RWPE1 (cell line): ENCODE data around the gene ARIH1.

Experiments used
- CTCF ChIA-PET: fragments of 350-600 bp; sonication (Branson Sonifier 250); formaldehyde crosslinking; extraction: SDS; loops from one replicate; lab custom pipeline; 2021; lab: Yijun Ruan, JAX
- POLR2A ChIA-PET: fragments of 400-600 bp; formaldehyde crosslinking; extraction: SDS; loops from one replicate; lab custom pipeline; 2020; ENCODE audit warnings: antibody characterized with exemption; ENCODE audit not compliant: low non-redundant PET; lab: Yijun Ruan, JAX
- DNase-seq: peaks from one replicate; pipeline ENCODE4 v3.0.0; 2012; ENCODE audit warnings: low spot score
- H3K27ac ChIP-seq: fragments of 450-650 bp; 2 replicates; pipeline ENCODE4 v1.5.1; 2017
- TF ChIP-seq, protein P1 (sequence below): fragments of 450-650 bp; conservative IDR thresholded peaks from 2 replicates; pipeline ENCODE4 v1.5.1; 2017; ENCODE audit warnings: low read depth, mild to moderate bottlenecking

Gene ARIH1

DNA sequence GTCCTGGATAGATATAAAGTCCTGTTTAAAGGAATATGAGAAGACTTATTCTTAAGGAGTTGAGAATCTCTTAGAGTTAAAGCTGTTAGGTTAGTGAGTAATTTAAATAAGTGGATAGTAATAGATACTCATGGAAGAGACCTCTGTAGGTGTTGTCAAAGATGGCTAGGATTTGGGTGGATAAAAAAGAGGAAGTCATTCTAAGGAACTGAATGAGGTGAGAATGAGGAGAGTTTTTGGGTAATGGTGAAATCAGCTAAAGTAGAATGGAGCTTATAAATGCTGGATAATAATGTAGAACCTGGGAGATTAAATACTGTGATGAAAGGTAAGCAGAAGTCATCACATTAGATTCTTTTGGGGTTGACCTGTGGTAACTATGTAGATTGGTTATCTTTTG lies 8.1 kb downstream of the ARIH1 start:
- TF ChIP-seq, protein P1, sequence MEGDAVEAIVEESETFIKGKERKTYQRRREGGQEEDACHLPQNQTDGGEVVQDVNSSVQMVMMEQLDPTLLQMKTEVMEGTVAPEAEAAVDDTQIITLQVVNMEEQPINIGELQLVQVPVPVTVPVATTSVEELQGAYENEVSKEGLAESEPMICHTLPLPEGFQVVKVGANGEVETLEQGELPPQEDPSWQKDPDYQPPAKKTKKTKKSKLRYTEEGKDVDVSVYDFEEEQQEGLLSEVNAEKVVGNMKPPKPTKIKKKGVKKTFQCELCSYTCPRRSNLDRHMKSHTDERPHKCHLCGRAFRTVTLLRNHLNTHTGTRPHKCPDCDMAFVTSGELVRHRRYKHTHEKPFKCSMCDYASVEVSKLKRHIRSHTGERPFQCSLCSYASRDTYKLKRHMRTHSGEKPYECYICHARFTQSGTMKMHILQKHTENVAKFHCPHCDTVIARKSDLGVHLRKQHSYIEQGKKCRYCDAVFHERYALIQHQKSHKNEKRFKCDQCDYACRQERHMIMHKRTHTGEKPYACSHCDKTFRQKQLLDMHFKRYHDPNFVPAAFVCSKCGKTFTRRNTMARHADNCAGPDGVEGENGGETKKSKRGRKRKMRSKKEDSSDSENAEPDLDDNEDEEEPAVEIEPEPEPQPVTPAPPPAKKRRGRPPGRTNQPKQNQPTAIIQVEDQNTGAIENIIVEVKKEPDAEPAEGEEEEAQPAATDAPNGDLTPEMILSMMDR, result no peak
- H3K27ac ChIP-seq, result no peak overlapping the region
- POLR2A ChIA-PET, result no interaction called here
- no peak for DNase-seq
- CTCF ChIA-PET, result no interaction called here

DNA sequence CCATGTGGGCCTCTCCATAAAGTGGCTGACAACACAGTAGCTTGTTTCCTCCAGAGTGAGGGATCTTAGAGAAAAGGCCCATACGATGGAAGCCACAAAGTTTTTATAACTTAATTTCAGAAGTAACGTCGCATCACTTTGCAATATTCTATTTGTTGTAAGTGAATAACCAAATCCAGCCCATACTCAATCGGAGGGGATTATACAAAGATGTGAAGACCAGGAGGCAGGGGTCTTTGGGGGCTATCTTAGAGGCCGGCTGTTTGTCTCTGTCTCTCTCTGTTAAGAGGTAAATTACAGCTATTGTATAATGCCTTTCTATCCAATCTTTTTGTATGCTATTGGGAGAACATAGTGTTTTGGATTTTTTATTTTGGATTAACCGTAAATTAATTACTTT lies 9.1 kb downstream of the ARIH1 start:
- TF ChIP-seq, protein P1, result no peak
- no peak overlapping the region for H3K27ac ChIP-seq
- ChIA-PET POLR2A (no interaction called here), CTCF (interaction anchor here (0.7 kb wide), 1 partner anchor 144 kb away, joined by 7 read pairs; no protein-coding TSS in a partner anchor)
- no peak for DNase-seq

DNA sequence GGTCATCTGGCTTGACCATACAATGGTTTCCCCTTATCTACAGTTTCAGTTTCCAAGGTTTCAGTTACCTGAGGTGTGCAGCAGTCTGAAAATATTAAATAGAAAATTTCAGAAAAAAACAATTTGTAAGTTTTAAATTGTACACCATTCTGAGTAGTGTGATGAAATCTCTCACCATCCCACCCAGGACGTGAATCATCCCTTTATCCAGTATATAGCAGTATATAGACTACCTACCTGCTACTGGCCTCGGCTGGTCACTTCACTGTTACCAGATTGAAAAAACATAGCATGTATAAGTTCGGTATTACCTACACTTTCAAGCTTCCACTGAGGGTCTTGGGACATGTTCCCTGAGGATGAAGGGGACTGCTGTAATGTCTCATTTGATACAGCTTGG lies 12.0 kb downstream of the ARIH1 start:
- no peak overlapping the region for H3K27ac ChIP-seq
- ChIA-PET CTCF (interaction anchor here (0.6 to 0.7 kb wide), 3 partner anchors 22 to 144 kb away, joined by 3 to 4 read pairs (median 3); no protein-coding TSS in a partner anchor), POLR2A (no interaction called here)
- DNase-seq, result no peak
- TF ChIP-seq, protein P1, result no peak

DNA sequence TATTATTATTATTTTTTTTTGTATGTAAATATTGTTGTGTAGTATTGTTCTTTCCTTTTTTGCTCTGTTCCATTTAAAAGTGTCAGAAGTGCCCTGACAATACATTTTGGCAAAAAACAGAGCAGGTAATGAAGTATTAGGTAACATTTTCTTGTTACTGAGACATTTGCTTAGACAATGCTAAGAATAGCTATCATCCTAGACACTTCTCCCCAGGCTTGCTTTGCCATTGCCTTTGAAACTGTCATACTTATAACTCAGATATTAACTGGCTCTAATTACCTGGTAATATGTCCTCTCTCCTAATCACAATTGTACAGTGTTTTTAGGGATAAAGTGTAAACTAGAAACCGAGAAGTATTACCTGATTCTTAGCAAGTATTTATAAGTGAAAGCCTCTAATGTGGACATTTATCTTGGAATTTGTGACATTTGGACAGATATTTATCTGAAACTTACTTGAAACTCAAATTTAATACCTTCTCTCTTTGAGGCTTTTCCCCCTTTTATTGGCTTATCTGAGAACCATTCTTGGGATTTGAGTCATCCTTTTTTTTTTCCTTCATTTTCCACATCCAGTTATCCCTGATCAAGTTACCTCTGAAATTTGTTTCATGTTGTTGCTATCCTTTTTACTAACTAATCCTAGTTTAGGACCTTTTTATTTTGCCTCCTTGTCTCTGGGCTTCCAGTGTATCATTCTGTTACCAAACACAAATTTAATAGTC lies 13.1 kb downstream of the ARIH1 start:
- POLR2A ChIA-PET, result no interaction called here
- TF ChIP-seq, protein P1, result no peak
- CTCF ChIA-PET, result interaction anchor here (0.7 kb wide), 1 partner anchor 23 kb away, joined by 3 read pairs; no protein-coding TSS in a partner anchor
- H3K27ac ChIP-seq, result no peak overlapping the region
- DNase-seq, result no peak

DNA sequence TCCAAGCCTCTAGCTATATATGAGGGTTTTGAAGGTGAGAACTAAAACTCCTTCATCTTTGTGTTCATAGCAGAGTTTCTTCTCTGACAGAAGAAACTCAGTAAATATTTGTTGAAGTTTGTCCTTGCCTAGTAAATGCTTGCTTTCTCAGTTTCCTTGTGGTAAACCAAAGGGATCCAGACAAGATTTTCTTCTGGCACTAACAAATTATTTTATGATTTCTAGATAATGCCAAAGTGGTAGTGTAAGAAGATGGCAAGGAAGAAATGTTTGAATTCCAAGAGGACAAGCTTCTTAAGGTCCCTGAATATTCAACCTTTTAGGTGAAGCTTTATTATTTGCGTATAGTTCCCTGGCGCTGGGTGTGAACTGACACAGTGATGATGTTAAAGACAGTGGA lies 14.4 kb downstream of the ARIH1 start:
- no peak overlapping the region for H3K27ac ChIP-seq
- POLR2A ChIA-PET, result no interaction called here
- no peak for DNase-seq
- TF ChIP-seq, protein P1, result no peak
- CTCF ChIA-PET, result interaction anchor here (0.6 kb wide), 1 partner anchor 397 kb away, joined by 4 read pairs; no protein-coding TSS in a partner anchor

DNA sequence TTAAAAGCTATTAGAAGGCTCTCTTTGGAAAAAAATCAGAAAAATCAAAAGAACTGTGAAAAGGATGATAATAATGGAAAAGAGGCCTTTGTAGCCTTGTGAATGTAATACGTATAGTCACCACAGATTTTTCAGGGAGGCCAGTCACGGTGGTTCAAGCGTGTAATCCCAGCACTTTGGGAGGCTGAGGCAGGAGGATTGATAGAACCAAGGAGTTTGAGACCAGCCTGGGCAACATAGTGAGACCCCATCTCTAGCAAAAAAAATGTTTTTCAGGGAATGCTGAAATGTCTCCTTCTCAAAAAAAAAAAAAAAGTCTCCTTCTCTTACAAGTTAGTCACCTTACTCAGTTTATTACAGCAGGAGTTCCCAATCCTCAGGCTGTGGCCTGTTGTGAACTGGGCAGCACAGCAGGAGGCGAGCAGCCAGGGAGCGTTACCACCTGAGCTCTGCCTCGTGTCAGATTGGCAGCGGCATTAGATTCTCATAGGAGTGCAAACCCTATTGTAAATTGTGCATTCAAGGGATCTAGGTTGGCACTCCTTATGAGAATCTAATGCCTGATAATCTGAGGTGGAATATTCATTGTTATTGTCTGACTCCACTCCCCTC lies 15.9 kb downstream of the ARIH1 start:
- POLR2A ChIA-PET, result no interaction called here

More for the DNA sequence above, 15.9 kb downstream of the ARIH1 start:
- CTCF ChIA-PET, result no interaction called here
- no peak overlapping the region for H3K27ac ChIP-seq
- TF ChIP-seq, protein P1, result no peak
- no peak for DNase-seq
